WTC11 (cell line): Measurements from ENCODE around the gene MX2.

Experiments used
- FOXP4 ChIP-seq: sonication (generic); formaldehyde crosslinking; IDR thresholded peaks from 2 replicates; pipeline ENCODE4 v1.8.0; 2022; ENCODE audit warnings: mild to moderate bottlenecking, missing genetic modification reagents
- NFE2L1 ChIP-seq: sonication (generic); formaldehyde crosslinking; IDR thresholded peaks from 2 replicates; pipeline ENCODE4 v1.8.1; 2023; ENCODE audit warnings: missing genetic modification reagents
- SP1 ChIP-seq: sonication (generic); formaldehyde crosslinking; conservative IDR thresholded peaks from 2 replicates; pipeline ENCODE4 v1.8.1; 2022; ENCODE audit warnings: missing genetic modification reagents
- TCF7 ChIP-seq: sonication (generic); formaldehyde crosslinking; IDR thresholded peaks from 2 replicates; pipeline ENCODE4 v1.8.0; 2022; ENCODE audit warnings: mild to moderate bottlenecking, low read depth, missing genetic modification reagents, moderate library complexity
- ZNF138 ChIP-seq: sonication (generic); formaldehyde crosslinking; conservative IDR thresholded peaks from 2 replicates; pipeline ENCODE4 v1.8.1; 2022; ENCODE audit warnings: mild to moderate bottlenecking, moderate library complexity, missing genetic modification reagents
- TF ChIP-seq, protein P1 (sequence below): sonication (generic); formaldehyde crosslinking; IDR thresholded peaks from 2 replicates; pipeline ENCODE4 v1.8.0; 2023; ENCODE audit warnings: missing genetic modification reagents, mild to moderate bottlenecking, borderline replicate concordance
- TF ChIP-seq, protein P2 (sequence below): fragments of 200-600 bp; IDR thresholded peaks from 2 replicates; pipeline ENCODE4 v1.8.0; 2022; ENCODE audit warnings: antibody characterized with exemption

GRCh38 chr21:41418956-41419680 is 57.3 kb downstream of the MX2 start:
- TF ChIP-seq TCF7 (CRISPR knock-in tag) (no peak), FOXP4 (CRISPR knock-in tag) (no peak), SP1 (no peak), ZNF138 (CRISPR knock-in tag) (no peak), NFE2L1 (CRISPR knock-in tag) (no peak)
- TF ChIP-seq, protein P1, sequence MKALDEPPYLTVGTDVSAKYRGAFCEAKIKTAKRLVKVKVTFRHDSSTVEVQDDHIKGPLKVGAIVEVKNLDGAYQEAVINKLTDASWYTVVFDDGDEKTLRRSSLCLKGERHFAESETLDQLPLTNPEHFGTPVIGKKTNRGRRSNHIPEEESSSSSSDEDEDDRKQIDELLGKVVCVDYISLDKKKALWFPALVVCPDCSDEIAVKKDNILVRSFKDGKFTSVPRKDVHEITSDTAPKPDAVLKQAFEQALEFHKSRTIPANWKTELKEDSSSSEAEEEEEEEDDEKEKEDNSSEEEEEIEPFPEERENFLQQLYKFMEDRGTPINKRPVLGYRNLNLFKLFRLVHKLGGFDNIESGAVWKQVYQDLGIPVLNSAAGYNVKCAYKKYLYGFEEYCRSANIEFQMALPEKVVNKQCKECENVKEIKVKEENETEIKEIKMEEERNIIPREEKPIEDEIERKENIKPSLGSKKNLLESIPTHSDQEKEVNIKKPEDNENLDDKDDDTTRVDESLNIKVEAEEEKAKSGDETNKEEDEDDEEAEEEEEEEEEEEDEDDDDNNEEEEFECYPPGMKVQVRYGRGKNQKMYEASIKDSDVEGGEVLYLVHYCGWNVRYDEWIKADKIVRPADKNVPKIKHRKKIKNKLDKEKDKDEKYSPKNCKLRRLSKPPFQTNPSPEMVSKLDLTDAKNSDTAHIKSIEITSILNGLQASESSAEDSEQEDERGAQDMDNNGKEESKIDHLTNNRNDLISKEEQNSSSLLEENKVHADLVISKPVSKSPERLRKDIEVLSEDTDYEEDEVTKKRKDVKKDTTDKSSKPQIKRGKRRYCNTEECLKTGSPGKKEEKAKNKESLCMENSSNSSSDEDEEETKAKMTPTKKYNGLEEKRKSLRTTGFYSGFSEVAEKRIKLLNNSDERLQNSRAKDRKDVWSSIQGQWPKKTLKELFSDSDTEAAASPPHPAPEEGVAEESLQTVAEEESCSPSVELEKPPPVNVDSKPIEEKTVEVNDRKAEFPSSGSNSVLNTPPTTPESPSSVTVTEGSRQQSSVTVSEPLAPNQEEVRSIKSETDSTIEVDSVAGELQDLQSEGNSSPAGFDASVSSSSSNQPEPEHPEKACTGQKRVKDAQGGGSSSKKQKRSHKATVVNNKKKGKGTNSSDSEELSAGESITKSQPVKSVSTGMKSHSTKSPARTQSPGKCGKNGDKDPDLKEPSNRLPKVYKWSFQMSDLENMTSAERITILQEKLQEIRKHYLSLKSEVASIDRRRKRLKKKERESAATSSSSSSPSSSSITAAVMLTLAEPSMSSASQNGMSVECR: no peak
- TF ChIP-seq, protein P2, sequence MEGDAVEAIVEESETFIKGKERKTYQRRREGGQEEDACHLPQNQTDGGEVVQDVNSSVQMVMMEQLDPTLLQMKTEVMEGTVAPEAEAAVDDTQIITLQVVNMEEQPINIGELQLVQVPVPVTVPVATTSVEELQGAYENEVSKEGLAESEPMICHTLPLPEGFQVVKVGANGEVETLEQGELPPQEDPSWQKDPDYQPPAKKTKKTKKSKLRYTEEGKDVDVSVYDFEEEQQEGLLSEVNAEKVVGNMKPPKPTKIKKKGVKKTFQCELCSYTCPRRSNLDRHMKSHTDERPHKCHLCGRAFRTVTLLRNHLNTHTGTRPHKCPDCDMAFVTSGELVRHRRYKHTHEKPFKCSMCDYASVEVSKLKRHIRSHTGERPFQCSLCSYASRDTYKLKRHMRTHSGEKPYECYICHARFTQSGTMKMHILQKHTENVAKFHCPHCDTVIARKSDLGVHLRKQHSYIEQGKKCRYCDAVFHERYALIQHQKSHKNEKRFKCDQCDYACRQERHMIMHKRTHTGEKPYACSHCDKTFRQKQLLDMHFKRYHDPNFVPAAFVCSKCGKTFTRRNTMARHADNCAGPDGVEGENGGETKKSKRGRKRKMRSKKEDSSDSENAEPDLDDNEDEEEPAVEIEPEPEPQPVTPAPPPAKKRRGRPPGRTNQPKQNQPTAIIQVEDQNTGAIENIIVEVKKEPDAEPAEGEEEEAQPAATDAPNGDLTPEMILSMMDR: no peak
